Measurements from ENCODE around the gene LHPP.

Gene LHPP

DNA sequence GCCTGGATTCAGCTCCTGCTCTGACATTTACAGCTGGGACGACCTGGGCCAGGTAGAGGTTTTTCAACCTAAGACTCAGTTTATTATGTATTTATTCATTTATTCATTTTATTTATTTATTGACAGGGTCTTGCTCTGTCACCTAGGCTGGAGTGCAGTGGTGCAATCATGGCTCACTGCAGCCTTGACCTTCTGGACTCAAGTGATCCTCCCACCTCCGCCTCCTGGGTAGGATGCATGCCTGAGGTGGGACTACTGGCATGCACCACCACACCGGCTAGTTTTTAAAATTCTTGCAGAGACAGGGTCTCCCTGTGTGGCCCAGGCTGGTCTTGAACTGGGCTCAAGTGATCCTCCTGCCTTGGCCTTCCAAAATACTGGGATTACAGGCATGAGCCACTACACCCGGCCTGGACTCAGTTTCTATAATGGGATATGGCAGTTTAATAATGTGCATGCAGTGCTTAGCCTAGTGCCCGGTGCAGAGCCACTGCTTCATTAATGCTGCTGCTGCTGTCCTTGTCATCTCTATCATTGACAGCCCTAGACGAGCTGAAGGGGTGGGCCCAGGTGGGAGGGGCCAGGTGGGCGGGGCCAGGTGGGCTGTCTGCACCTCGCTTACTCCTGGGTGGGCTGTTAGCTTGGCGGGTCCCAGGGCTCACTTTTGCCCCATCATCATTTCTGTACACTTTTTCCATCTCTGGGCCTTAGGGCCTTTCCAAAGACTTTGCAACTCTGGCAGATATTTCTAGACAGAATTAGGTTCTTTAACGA lies 92.6 kb downstream of the LHPP start:
- DNase-seq (ENCODE audit: low read depth, low spot score) = no peak
- Histone ChIP-seq H3K4me1 (ENCODE audit: insufficient read depth, insufficient read length) (peaks cover 10% of the 10 kb centered on the region), H3K36me3 (ENCODE audit: insufficient read depth, insufficient read length, low read length) (no peaks in the 10 kb centered on the region), H3K9me3 (ENCODE audit: insufficient read depth, low read length) (no peaks in the 10 kb centered on the region), H3K9ac (ENCODE audit: insufficient read length, low read depth) (no peak overlapping the region), H3K27me3 (ENCODE audit: insufficient read depth, insufficient read length) (no peaks in the 10 kb centered on the region), H3K4me3 (ENCODE audit: insufficient read length, low read depth) (no peak overlapping the region)
- TF ChIP-seq YY1 (IDR thresholded peaks at IDR 0.05; ENCODE audit: insufficient read depth, insufficient read length) = no peak
- TF ChIP-seq ZNF274 (IDR thresholded peaks at IDR 0.05; ENCODE audit: low read depth, low read length) = no peak
- no peak for TF ChIP-seq SUZ12 (IDR thresholded peaks at IDR 0.05; ENCODE audit: extremely low read depth, insufficient read depth, insufficient read length)

DNA sequence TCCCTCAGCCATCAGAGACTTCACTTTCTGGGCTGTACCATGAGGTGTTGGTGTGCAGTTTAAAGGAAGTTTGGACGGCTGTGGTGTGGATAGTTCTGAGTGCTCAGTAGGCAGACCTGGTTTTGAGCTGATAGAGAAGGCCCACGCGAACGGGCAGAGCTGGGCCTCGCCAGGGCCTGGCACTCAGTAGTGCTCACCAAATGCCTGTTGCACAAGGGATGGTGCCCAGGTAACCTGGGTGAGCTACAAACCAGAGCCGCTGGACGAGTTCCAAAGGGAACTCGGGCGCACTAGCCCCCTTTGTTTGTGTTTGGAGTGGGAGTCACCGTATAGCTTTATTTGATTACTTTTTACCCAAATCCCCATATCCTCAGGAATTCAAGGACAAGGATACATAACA lies 95.5 kb downstream of the LHPP start:
- Histone ChIP-seq H3K4me3 (ENCODE audit: insufficient read length, low read depth) (no peak overlapping the region), H3K36me3 (ENCODE audit: insufficient read depth, insufficient read length, low read length) (no peaks in the 10 kb centered on the region), H3K27me3 (ENCODE audit: insufficient read depth, insufficient read length) (no peaks in the 10 kb centered on the region), H3K9me3 (ENCODE audit: insufficient read depth, low read length) (no peaks in the 10 kb centered on the region), H3K9ac (ENCODE audit: insufficient read length, low read depth) (no peak overlapping the region), H3K4me1 (ENCODE audit: insufficient read depth, insufficient read length) (no peaks in the 10 kb centered on the region)
- DNase-seq (ENCODE audit: low read depth, low spot score) = no peak
- TF ChIP-seq ZNF274 (IDR thresholded peaks at IDR 0.05; ENCODE audit: low read depth, low read length) = no peak

- TF ChIP-seq ZNF274 (IDR thresholded peaks at IDR 0.05; ENCODE audit: low read depth, low read length) (no peak), YY1 (IDR thresholded peaks at IDR 0.05; ENCODE audit: insufficient read depth, insufficient read length) (no peak), SUZ12 (IDR thresholded peaks at IDR 0.05; ENCODE audit: extremely low read depth, insufficient read depth, insufficient read length) (no peak)
- Histone ChIP-seq H3K4me1 (ENCODE audit: insufficient read depth, insufficient read length) (no peaks in the 10 kb centered on the region), H3K4me3 (ENCODE audit: insufficient read length, low read depth) (no peak overlapping the region), H3K9me3 (ENCODE audit: insufficient read depth, low read length) (no peaks in the 10 kb centered on the region), H3K27me3 (ENCODE audit: insufficient read depth, insufficient read length) (no peaks in the 10 kb centered on the region), H3K36me3 (ENCODE audit: insufficient read depth, insufficient read length, low read length) (no peaks in the 10 kb centered on the region), H3K9ac (ENCODE audit: insufficient read length, low read depth) (no peak overlapping the region)
- no peak for DNase-seq (ENCODE audit: low read depth, low spot score)
Observed at GRCh38 chr10:124557648-124558338, 96.2 kb downstream of the LHPP start.

DNA sequence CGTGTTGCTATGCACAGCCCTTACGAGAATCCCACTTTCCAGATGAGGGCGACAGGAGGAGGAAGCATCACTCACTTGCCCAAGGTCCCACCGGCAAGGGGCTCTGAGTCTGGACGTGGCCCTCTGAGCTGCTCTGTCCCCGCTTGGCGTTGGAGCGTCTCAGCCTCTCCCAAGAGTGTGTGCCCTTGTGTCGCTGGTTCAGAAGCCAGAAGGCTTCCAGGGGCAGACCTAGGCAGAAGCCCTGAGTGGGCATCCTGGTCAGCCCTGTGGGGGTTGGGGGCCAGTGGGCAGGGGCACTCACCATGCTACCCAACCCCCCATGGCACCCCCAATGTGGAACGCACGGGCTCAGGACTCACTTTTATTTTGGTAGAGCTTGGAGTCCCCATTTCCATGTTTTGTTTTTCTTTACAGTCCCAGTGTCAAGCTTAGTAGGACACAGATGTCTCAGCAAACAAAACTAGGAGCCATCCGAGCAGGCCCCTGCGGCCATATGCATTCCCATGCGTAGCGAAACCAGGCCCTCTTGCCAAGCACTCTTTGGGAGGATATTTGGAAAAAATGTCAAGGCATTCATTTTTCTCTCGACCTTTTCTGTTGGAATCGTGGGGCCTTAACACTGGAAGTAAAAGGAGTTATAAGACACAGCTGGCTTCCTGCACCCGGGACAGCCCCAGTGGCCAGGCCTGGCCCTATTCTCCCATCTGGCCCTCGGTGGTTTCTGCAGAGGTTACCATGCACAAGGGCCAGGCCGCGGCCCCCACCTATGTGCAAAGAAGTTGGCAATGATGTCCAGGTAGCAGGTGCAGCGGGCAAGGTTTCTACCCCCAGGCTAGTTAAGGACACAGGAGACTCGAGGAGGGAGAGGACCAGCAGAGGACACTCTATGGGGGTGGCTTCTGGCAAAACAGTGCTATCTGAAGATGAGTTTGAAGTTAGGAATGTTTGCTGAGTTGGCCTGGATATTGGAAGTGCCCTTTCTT lies 97.0 kb downstream of the LHPP start:
- H3K9me3 ChIP-seq (ENCODE audit: insufficient read depth, low read length) = no peaks in the 10 kb centered on the region
- no peaks in the 10 kb centered on the region for H3K36me3 ChIP-seq (ENCODE audit: insufficient read depth, insufficient read length, low read length)
- no peaks in the 10 kb centered on the region for H3K27me3 ChIP-seq (ENCODE audit: insufficient read depth, insufficient read length)
- no peak overlapping the region for H3K9ac ChIP-seq (ENCODE audit: insufficient read length, low read depth)
- TF ChIP-seq SUZ12 (IDR thresholded peaks at IDR 0.05; ENCODE audit: extremely low read depth, insufficient read depth, insufficient read length) (no peak), YY1 (IDR thresholded peaks at IDR 0.05; ENCODE audit: insufficient read depth, insufficient read length) (no peak), ZNF274 (IDR thresholded peaks at IDR 0.05; ENCODE audit: low read depth, low read length) (no peak)
- no peaks in the 10 kb centered on the region for H3K4me1 ChIP-seq (ENCODE audit: insufficient read depth, insufficient read length)
- no peak overlapping the region for H3K4me3 ChIP-seq (ENCODE audit: insufficient read length, low read depth)
- DNase-seq (ENCODE audit: low read depth, low spot score) = no peak

DNA sequence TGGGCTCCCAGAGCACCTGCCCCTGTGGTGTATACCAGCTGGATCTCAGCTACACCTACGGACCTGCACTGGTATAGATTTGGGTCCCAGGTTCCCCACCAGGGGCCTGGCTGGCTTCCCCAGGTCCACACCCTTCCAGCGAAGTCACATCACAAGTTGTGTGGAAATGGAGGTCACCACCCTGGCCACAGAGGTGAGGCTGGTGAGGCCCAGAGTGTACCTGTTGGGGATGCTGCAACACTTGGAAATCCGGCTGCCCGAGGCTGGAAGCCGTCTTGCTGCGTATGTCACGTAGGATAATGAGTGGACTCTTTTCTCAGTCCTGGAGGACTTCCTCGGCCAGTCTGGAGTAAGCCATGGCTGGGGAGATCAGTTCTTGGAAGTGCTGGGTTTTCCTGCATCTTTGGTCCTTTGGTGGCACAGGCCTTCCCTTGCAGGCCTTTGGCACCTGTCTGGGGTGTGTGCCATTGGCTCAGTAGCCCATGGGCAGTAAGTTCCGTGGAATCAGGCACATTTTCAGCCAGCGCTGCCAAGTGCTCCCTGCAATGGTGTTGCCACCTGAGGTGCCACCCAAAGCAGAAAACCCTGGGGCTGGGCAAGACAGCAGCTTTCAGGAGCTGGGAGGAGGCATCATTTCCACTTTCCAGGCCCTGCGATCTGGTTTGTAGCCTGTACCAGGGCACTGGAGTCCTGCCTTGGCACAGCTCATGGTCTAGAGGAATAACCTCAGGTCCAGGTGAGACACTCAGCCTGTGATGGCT lies 97.9 kb downstream of the LHPP start:
- no peaks in the 10 kb centered on the region for H3K4me1 ChIP-seq (ENCODE audit: insufficient read depth, insufficient read length)
- no peak for DNase-seq (ENCODE audit: low read depth, low spot score)
- no peak for TF ChIP-seq YY1 (IDR thresholded peaks at IDR 0.05; ENCODE audit: insufficient read depth, insufficient read length)

GRCh38 chr10:124560377-124561105 lies 98.9 kb downstream of the LHPP start:
- H3K4me1 ChIP-seq (ENCODE audit: insufficient read depth, insufficient read length) = peaks cover 2% of the 10 kb centered on the region
- no peak overlapping the region for H3K4me3 ChIP-seq (ENCODE audit: insufficient read length, low read depth)
- H3K36me3 ChIP-seq (ENCODE audit: insufficient read depth, insufficient read length, low read length) = no peaks in the 10 kb centered on the region
- no peak overlapping the region for H3K9ac ChIP-seq (ENCODE audit: insufficient read length, low read depth)
- no peaks in the 10 kb centered on the region for H3K27me3 ChIP-seq (ENCODE audit: insufficient read depth, insufficient read length)
- no peaks in the 10 kb centered on the region for H3K9me3 ChIP-seq (ENCODE audit: insufficient read depth, low read length)
- TF ChIP-seq YY1 (IDR thresholded peaks at IDR 0.05; ENCODE audit: insufficient read depth, insufficient read length) (no peak), SUZ12 (IDR thresholded peaks at IDR 0.05; ENCODE audit: extremely low read depth, insufficient read depth, insufficient read length) (no peak), ZNF274 (IDR thresholded peaks at IDR 0.05; ENCODE audit: low read depth, low read length) (no peak)
- no peak for DNase-seq (ENCODE audit: low read depth, low spot score)

More for the DNA sequence above, 97.9 kb downstream of the LHPP start:
- Histone ChIP-seq H3K9ac (ENCODE audit: insufficient read length, low read depth) (no peak overlapping the region), H3K9me3 (ENCODE audit: insufficient read depth, low read length) (no peaks in the 10 kb centered on the region), H3K4me3 (ENCODE audit: insufficient read length, low read depth) (no peak overlapping the region), H3K36me3 (ENCODE audit: insufficient read depth, insufficient read length, low read length) (no peaks in the 10 kb centered on the region), H3K27me3 (ENCODE audit: insufficient read depth, insufficient read length) (no peaks in the 10 kb centered on the region)
